ENCODE data around the gene INSIG1.
A peak's percentile ranks its signal among the peaks of the same experiment; 100 is the strongest.

The INSIG1 gene

DNA sequence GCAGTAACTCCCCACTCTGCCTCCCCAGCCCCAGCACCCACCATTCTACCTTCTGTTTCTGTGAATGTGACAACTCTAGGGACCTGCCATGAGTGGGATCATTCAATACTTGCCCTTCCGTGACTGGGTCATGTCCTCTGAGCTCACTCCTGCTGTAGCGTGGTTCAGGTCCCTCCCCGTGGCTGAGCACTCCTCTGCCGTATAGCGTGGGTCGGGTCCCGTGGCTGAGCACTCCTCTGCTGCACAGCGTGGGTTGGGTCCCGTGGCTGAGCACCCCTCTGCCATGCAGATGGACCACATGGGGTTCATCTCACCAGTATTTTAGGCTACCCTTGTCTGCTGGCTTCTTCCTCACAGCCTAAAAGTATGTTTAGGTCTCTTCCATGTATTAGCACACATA lies 43.0 kb downstream of the INSIG1 start:
- no peak overlapping the region for H3K27ac ChIP-seq (ENCODE audit: low read length)
- no peak overlapping the region for H3K4me3 ChIP-seq (ENCODE audit: low read length)
- H3K36me3 ChIP-seq (ENCODE audit: control insufficient read depth, low read depth, low read length): no peaks in the 10 kb centered on the region
- peaks cover 7% of the 10 kb centered on the region for H3K27me3 ChIP-seq (ENCODE audit: control insufficient read depth, insufficient read depth, low read length)
- H3K9ac ChIP-seq (ENCODE audit: low read length): no peak overlapping the region
- H3K4me1 ChIP-seq (ENCODE audit: control insufficient read depth, low read depth, low read length): no peaks in the 10 kb centered on the region
- no peaks in the 10 kb centered on the region for H3K9me3 ChIP-seq (ENCODE audit: control insufficient read depth, low read depth, low read length)

DNA sequence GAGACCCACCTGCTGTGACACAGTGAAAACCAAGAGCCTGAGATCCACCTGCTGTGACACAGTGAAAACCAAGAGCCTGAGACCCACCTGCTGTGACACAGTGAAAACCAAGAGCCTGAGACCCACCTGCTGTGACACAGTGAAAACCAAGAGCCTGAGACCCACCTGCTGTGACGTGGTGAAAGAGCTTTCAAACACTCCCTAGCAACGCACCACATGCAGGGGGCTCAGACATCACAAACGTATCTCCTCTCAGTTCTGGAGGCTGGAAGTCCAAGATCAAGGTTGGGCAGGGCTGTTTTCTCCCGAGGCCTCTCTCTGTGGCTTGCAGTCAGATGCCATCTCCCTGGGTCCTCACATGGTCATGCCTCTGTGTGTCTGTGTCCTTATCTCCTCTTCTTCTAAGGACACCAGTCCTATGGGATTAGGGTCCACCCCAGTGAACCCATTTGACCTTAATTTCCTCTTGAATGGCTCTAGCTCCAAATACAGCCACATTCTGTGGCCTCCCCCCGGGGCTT lies 43.8 kb downstream of the INSIG1 start:
- H3K4me1 ChIP-seq (ENCODE audit: control insufficient read depth, low read depth, low read length): no peaks in the 10 kb centered on the region
- no peak overlapping the region for H3K27ac ChIP-seq (ENCODE audit: low read length)
- H3K4me3 ChIP-seq (ENCODE audit: low read length): no peak overlapping the region
- H3K9me3 ChIP-seq (ENCODE audit: control insufficient read depth, low read depth, low read length): no peaks in the 10 kb centered on the region
- no peak overlapping the region for H3K9ac ChIP-seq (ENCODE audit: low read length)
- H3K27me3 ChIP-seq (ENCODE audit: control insufficient read depth, insufficient read depth, low read length): peaks cover 14% of the 10 kb centered on the region
- no peaks in the 10 kb centered on the region for H3K36me3 ChIP-seq (ENCODE audit: control insufficient read depth, low read depth, low read length)

DNA sequence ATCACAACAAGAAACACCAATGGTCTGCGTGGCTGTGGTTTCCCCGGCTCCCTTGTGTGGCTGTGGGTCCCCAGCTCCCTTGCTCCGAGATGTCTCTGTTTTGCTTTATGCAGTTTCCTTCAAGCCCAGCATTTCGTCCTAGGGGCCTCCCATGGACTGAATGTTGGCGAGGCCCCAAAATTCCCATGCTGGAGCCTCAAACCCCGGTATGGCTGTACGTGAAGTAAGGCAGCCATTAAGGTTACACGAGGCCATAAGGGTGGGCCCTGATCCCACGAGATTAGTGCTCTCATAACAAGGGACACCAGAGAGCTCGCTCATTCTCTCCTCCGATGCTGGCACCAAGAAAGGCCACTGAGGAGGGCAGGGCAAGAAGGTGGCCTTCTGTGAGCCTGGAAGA lies 44.6 kb downstream of the INSIG1 start:
- no peak overlapping the region for H3K27ac ChIP-seq (ENCODE audit: low read length)
- no peaks in the 10 kb centered on the region for H3K36me3 ChIP-seq (ENCODE audit: control insufficient read depth, low read depth, low read length)
- H3K9me3 ChIP-seq (ENCODE audit: control insufficient read depth, low read depth, low read length): no peaks in the 10 kb centered on the region
- H3K27me3 ChIP-seq (ENCODE audit: control insufficient read depth, insufficient read depth, low read length): peaks cover 14% of the 10 kb centered on the region
- no peaks in the 10 kb centered on the region for H3K4me1 ChIP-seq (ENCODE audit: control insufficient read depth, low read depth, low read length)
- no peak overlapping the region for H3K4me3 ChIP-seq (ENCODE audit: low read length)
- no peak overlapping the region for H3K9ac ChIP-seq (ENCODE audit: low read length)

DNA sequence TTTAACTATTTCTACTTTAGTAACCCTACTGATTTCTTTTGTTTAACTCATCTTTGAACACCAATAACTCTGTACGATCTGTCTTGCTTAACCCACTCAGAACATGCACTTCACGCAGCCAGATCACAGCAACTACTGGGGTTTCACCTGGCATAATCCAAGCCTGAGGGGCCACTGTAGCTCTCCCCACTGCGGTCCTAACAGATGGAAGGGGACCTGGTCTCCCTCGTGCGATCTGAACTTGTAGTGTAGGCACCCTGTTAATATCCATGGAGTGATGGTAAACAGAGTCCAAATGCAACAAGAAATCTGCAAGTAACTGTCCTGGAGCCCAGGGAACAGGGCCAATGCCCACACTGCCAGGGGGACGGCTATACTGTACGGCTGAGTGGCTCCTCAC lies 45.5 kb downstream of the INSIG1 start:
- Histone ChIP-seq H3K27ac (ENCODE audit: low read length) (no peak overlapping the region), H3K27me3 (ENCODE audit: control insufficient read depth, insufficient read depth, low read length) (peaks cover 14% of the 10 kb centered on the region)

DNA sequence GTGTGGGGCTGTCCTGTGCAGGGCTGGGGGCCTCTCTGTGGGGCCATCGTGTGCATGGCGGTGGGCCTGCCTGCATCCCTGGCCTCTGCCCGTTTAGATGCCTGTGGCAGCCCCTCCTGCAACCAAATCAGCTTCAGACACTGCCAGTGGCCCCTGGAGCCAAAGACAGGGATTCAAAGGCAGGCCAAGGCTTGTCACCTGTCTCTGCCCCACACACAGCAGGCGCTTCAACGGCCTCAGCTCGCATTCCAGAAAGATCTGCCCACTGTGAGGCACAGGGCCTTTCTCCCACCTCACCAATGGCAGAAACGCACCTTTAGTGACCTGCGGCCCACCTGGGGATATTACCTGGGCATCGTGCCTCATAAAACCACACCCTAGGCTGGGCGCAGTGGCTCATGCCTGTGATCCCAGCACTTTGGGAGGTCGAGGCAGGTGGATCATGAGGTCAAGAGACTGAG lies 46.0 kb downstream of the INSIG1 start:
- no peak overlapping the region for H3K9ac ChIP-seq (ENCODE audit: low read length)
- H3K4me3 ChIP-seq (ENCODE audit: low read length): no peak overlapping the region
- H3K27ac ChIP-seq (ENCODE audit: low read length): no peak overlapping the region
- no peaks in the 10 kb centered on the region for H3K9me3 ChIP-seq (ENCODE audit: control insufficient read depth, low read depth, low read length)
- peaks cover 14% of the 10 kb centered on the region for H3K27me3 ChIP-seq (ENCODE audit: control insufficient read depth, insufficient read depth, low read length)
- no peaks in the 10 kb centered on the region for H3K4me1 ChIP-seq (ENCODE audit: control insufficient read depth, low read depth, low read length)
- H3K36me3 ChIP-seq (ENCODE audit: control insufficient read depth, low read depth, low read length): no peaks in the 10 kb centered on the region

More for the DNA sequence above, 45.5 kb downstream of the INSIG1 start:
- Histone ChIP-seq H3K4me1 (ENCODE audit: control insufficient read depth, low read depth, low read length) (no peaks in the 10 kb centered on the region), H3K9me3 (ENCODE audit: control insufficient read depth, low read depth, low read length) (no peaks in the 10 kb centered on the region), H3K36me3 (ENCODE audit: control insufficient read depth, low read depth, low read length) (no peaks in the 10 kb centered on the region), H3K4me3 (ENCODE audit: low read length) (no peak overlapping the region), H3K9ac (ENCODE audit: low read length) (no peak overlapping the region)

DNA sequence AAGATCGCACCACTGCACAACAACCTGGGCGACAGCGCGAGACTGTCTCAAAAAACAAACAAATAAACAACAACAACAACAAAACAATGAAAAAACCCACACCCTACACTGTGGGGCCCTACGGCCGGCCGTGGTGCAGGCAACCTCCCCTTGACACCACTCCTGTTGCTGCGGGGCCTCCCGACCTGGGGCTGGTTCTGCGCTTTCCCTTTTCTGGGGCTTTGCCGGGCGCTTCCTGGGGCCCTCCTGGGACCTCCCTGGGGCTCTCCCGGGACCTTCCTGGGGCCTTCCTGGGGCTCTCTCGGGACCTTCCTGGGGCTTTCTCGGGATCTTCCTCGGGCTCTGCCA lies 46.6 kb downstream of the INSIG1 start:
- peaks cover 20% of the 10 kb centered on the region for H3K27me3 ChIP-seq (ENCODE audit: control insufficient read depth, insufficient read depth, low read length)
- H3K27ac ChIP-seq (ENCODE audit: low read length): no peak overlapping the region
- no peak overlapping the region for H3K9ac ChIP-seq (ENCODE audit: low read length)
- H3K4me3 ChIP-seq (ENCODE audit: low read length): peak overlapping the region; percentile 54
- no peaks in the 10 kb centered on the region for H3K9me3 ChIP-seq (ENCODE audit: control insufficient read depth, low read depth, low read length)
- H3K4me1 ChIP-seq (ENCODE audit: control insufficient read depth, low read depth, low read length): no peaks in the 10 kb centered on the region
- H3K36me3 ChIP-seq (ENCODE audit: control insufficient read depth, low read depth, low read length): no peaks in the 10 kb centered on the region

DNA sequence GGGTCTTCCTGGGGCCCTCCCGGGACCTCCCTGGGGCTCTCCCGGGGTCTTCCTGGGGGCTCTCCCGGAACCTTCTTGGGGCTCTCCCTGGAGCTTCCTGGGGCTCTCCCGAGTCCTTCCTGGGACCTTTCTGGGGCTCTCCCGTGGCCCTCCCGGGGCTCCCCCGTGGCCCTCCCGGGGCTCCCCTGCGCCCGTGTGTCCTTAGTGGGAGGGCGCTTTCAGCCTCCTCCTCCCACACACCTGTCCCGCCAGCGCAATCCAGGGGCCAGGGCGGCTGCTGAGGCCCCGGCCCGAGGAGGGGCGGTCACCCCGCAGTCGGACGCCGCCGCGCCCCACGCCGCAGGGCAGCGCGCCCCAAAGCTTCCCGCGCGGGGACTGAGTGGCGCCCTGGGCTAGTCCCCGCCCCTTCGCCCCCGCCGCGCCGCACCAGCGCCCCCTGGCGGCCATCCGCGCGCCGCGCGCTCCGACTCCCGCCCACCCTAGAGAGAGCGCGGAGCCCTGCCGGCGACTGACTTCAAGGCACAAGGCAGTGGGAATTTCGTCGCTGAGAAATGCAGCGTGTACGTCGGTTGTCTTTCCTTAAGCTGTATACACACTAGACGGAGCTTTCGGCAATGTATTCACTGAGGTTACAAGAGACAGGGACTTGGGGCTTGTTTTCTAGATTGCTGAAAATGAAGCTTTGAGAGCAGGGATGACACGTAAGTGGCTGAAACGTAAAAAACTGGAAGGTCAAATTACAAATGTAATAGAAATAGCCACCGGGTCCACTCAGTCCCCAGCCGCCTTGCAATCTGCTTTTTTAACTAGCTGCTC lies 47.1 kb downstream of the INSIG1 start:
- H3K9ac ChIP-seq (ENCODE audit: low read length): no peak overlapping the region
- H3K36me3 ChIP-seq (ENCODE audit: control insufficient read depth, low read depth, low read length): no peaks in the 10 kb centered on the region
- peak overlapping the region; percentile 54 for H3K4me3 ChIP-seq (ENCODE audit: low read length)
- no peaks in the 10 kb centered on the region for H3K4me1 ChIP-seq (ENCODE audit: control insufficient read depth, low read depth, low read length)
- H3K27ac ChIP-seq (ENCODE audit: low read length): no peak overlapping the region
- H3K27me3 ChIP-seq (ENCODE audit: control insufficient read depth, insufficient read depth, low read length): peaks cover 21% of the 10 kb centered on the region
- H3K9me3 ChIP-seq (ENCODE audit: control insufficient read depth, low read depth, low read length): no peaks in the 10 kb centered on the region

DNA sequence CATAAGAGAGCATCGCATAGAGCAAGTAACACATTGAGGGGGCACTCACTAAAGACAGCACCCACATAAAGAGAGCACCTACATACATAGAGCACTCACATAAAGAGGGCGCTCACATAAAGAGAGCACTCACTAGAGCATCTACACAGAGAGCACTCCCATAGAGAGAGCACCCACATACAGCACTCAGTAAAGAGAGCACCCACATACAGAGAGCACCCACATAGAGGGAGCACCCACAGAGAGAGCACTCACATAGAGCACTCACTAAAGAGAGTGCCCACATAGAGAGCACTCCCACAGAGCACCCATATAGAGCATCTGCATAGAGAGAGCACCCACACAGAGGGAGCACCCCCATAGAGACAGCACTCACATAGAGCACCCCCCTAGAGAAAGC lies 47.8 kb downstream of the INSIG1 start:
- no peak overlapping the region for H3K27ac ChIP-seq (ENCODE audit: low read length)
- H3K36me3 ChIP-seq (ENCODE audit: control insufficient read depth, low read depth, low read length): no peaks in the 10 kb centered on the region
- H3K27me3 ChIP-seq (ENCODE audit: control insufficient read depth, insufficient read depth, low read length): peaks cover 21% of the 10 kb centered on the region
- no peaks in the 10 kb centered on the region for H3K4me1 ChIP-seq (ENCODE audit: control insufficient read depth, low read depth, low read length)
- no peak overlapping the region for H3K9ac ChIP-seq (ENCODE audit: low read length)
- no peaks in the 10 kb centered on the region for H3K9me3 ChIP-seq (ENCODE audit: control insufficient read depth, low read depth, low read length)
- peak overlapping the region; percentile 28 for H3K4me3 ChIP-seq (ENCODE audit: low read length)

DNA sequence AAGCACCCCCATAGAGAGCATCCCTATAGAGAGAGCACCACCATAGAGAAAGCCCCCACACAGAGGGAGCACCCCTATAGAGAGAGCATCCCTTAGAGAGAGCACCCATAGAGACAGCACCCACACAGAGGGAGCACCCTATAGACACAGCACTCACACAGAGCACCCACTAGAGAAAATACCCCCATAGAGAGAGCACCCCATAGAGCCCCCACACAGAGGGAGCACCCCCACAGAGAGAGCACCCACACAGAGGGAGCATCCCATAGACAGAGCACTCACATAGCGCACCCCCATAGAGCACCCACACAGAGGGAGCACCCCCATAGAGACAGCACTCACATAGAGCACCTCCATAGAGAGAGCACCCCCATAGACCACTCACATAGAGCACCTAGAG lies 48.6 kb downstream of the INSIG1 start:
- Histone ChIP-seq H3K4me3 (ENCODE audit: low read length) (no peak overlapping the region), H3K27me3 (ENCODE audit: control insufficient read depth, insufficient read depth, low read length) (peaks cover 21% of the 10 kb centered on the region), H3K9me3 (ENCODE audit: control insufficient read depth, low read depth, low read length) (no peaks in the 10 kb centered on the region), H3K4me1 (ENCODE audit: control insufficient read depth, low read depth, low read length) (no peaks in the 10 kb centered on the region), H3K9ac (ENCODE audit: low read length) (no peak overlapping the region), H3K27ac (ENCODE audit: low read length) (no peak overlapping the region), H3K36me3 (ENCODE audit: control insufficient read depth, low read depth, low read length) (no peaks in the 10 kb centered on the region)

DNA sequence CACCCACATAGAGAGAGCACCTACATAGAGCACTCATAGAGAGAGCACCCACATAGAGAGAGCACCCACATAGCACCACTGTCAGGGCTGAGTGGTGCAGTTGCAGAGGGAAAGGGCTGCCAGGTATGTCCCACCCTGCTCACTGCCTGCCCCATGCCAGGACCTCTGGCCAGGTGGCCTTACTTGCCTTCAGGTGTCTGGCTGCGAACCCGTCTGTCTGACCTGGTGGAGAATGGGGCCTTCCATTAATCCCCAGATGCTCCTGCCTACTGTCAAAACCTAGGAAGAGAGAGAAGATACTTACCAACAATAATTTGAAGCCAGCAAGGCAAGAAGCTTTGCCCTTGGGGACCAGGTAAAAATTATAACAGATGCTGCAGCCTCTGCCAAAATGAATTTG lies 51.1 kb downstream of the INSIG1 start:
- Histone ChIP-seq H3K36me3 (ENCODE audit: control insufficient read depth, low read depth, low read length) (no peaks in the 10 kb centered on the region), H3K9me3 (ENCODE audit: control insufficient read depth, low read depth, low read length) (no peaks in the 10 kb centered on the region), H3K9ac (ENCODE audit: low read length) (no peak overlapping the region), H3K4me3 (ENCODE audit: low read length) (no peak overlapping the region), H3K27ac (ENCODE audit: low read length) (no peak overlapping the region), H3K4me1 (ENCODE audit: control insufficient read depth, low read depth, low read length) (no peaks in the 10 kb centered on the region), H3K27me3 (ENCODE audit: control insufficient read depth, insufficient read depth, low read length) (peaks cover 21% of the 10 kb centered on the region)

DNA sequence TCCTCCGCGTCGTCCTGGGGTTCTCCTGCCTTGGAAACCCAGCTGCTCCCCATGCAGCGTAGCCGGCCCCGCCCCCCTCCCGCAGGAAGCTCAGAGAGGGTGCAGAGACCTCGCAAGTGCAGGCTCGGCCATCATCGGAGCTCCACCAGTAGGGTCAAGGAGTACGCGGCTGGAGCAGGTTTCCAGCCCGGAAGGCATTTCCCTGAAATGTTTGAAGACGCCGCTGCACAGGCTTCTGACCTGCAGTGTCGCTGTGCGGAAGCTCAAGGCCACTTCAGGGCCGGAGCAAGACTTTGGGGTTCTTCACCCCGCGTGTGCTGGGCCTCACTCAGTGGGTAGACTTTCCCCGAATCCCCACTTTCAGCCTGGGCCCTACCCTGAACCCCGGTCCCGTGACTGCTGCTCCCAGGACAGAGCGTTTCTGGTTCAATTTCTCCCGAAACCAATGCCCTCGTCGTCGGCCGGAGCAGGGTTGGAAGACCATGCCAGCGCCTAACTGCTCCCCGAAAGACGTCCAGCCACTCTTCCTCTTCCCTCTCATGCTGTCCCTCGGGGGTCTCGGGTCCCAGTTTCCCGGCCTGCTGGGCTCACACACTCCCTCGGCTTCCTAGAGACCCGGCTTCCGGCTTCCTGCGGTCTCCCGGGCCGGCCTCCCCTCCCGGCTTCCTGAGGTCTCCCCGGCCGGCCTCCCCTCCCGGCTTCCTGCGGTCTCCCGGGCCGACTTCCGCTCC lies 52.1 kb downstream of the INSIG1 start:
- H3K9me3 ChIP-seq (ENCODE audit: control insufficient read depth, low read depth, low read length): no peaks in the 10 kb centered on the region
- H3K27me3 ChIP-seq (ENCODE audit: control insufficient read depth, insufficient read depth, low read length): peaks cover 21% of the 10 kb centered on the region
- no peaks in the 10 kb centered on the region for H3K4me1 ChIP-seq (ENCODE audit: control insufficient read depth, low read depth, low read length)
- H3K9ac ChIP-seq (ENCODE audit: low read length): no peak overlapping the region
- H3K4me3 ChIP-seq (ENCODE audit: low read length): no peak overlapping the region
- H3K36me3 ChIP-seq (ENCODE audit: control insufficient read depth, low read depth, low read length): no peaks in the 10 kb centered on the region
- H3K27ac ChIP-seq (ENCODE audit: low read length): no peak overlapping the region

Data from iPS-18a (cell line).